Activated CD8-positive, alpha-beta memory T cell treated with anti-CD3 and anti-CD28 coated beads for 36 hours (primary cell): ENCODE results near the gene WDR70. TPM values are rescaled to one million over a fixed set of nuclear protein-coding genes. Genes with fewer than 3 reads are reported as not detected.
"Not testable (repeated sequence)": the region's sequence is repeated elsewhere in the genome, so short reads cannot be mapped to it uniquely, and the experiment has no call there.

Source experiments
- CTCF ChIA-PET: fragments of 350-600 bp; sonication (Branson Sonifier 250); formaldehyde crosslinking; loops from one replicate; lab custom pipeline; 2021; ENCODE audit warnings: antibody characterized with exemption; lab: Charles Lee
- POLR2A ChIA-PET: fragments of 350-600 bp; sonication (Branson Sonifier 250); formaldehyde crosslinking; loops from one replicate; lab custom pipeline; 2021; ENCODE audit warnings: antibody characterized with exemption; lab: Charles Lee
- total RNA-seq, 2 experiments: library from RNA; stranded (reverse); gene quantifications; one replicate each; pipeline ENCODE4 v1.2.3, GENCODE V29; 2021

Gene WDR70
- total RNA-seq, 2 experiments from 2014 or later: 35.6 to 35.7 TPM

DNA sequence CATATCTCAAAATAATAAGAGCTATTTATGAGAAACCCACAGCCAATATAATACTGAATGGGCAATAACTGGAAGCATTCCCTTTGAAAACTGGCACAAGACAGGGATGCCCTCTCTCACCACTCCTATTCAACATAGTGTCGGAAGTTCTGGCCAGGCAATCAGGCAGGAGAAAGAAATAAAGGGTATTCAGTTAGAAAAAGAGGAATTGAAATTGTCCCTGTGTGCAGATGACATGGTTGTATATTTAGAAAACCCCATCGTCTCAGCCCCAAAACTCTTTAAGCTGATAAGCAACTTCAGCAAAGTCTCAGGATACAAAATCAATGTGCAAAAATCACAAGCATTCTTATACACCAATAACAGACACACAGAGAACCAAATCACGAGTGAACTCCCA is 66.7 kb downstream of the WDR70 start:
- CTCF ChIA-PET, POLR2A ChIA-PET: not testable (repeated sequence)

DNA sequence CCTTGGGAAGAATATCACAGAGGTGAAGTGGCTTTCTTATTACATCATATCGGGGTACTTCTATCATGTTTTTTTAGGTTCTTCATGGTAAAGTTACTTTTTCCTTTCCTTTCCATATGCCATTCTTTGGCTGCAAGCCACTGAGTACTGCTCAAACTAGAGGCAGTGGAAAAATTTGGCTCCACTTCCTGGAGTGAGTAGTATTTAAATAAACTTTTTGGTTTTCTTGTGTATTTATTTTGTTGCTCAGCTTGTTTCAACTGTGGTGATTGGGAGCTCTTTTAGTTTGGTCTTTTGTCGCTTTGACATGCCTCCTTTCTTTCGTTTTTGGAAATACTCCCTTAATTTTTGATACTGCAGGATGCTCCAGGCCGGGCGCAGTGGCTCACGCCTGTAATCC is 69.8 kb downstream of the WDR70 start:
- POLR2A ChIA-PET: no interaction called here
- CTCF ChIA-PET: no interaction called here

GRCh38 chr5:37451991-37452390 is 72.9 kb downstream of the WDR70 start:
- CTCF ChIA-PET, POLR2A ChIA-PET: not testable (repeated sequence)

GRCh38 chr5:37453252-37453651 is 74.1 kb downstream of the WDR70 start:
- POLR2A ChIA-PET: not testable (repeated sequence)
- CTCF ChIA-PET: interaction anchor here (1.0 kb wide), 1 partner anchor 40 kb away, joined by 3 read pairs; no protein-coding TSS in a partner anchor

GRCh38 chr5:37454402-37455055 is 75.4 kb downstream of the WDR70 start:
- POLR2A ChIA-PET, CTCF ChIA-PET: not testable (repeated sequence)

- CTCF ChIA-PET, POLR2A ChIA-PET: not testable (repeated sequence)
Observed at GRCh38 chr5:37463191-37464051, 84.3 kb downstream of the WDR70 start.

- POLR2A ChIA-PET, CTCF ChIA-PET: not testable (repeated sequence)
Observed at GRCh38 chr5:37464581-37464980, 85.5 kb downstream of the WDR70 start.

GRCh38 chr5:37469383-37469782 is 90.3 kb downstream of the WDR70 start:
- CTCF ChIA-PET, POLR2A ChIA-PET: not testable (repeated sequence)

- ChIA-PET CTCF (no interaction called here), POLR2A (no interaction called here)
Observed at GRCh38 chr5:37471666-37472197, 92.6 kb downstream of the WDR70 start.

DNA sequence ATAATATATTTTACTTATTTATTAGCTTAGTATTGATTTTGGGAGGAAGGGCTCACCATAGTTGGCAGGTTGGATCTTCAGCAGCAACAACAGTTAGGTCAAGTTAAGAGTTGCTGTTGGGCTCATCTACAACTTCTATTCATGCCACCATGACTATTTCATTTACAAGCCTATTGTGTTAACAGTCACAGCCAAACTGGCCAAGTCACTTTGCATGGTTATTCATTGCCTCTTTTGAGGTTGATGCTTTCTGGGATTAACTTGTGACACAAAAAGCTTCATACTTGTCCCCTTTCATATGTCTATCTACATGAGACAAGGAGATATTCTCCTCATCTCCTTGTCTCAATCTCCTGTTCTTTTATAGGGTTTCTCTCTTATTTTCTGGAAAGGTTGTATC is 98.3 kb downstream of the WDR70 start:
- ChIA-PET POLR2A (no interaction called here), CTCF (no interaction called here)

- CTCF ChIA-PET: no interaction called here
Observed at GRCh38 chr5:37478121-37478894, 99.2 kb downstream of the WDR70 start.

GRCh38 chr5:37481395-37481794 is 102.3 kb downstream of the WDR70 start:
- CTCF ChIA-PET, POLR2A ChIA-PET: not testable (repeated sequence)

More at GRCh38 chr5:37478121-37478894, 99.2 kb downstream of the WDR70 start:
- POLR2A ChIA-PET: no interaction called here

DNA sequence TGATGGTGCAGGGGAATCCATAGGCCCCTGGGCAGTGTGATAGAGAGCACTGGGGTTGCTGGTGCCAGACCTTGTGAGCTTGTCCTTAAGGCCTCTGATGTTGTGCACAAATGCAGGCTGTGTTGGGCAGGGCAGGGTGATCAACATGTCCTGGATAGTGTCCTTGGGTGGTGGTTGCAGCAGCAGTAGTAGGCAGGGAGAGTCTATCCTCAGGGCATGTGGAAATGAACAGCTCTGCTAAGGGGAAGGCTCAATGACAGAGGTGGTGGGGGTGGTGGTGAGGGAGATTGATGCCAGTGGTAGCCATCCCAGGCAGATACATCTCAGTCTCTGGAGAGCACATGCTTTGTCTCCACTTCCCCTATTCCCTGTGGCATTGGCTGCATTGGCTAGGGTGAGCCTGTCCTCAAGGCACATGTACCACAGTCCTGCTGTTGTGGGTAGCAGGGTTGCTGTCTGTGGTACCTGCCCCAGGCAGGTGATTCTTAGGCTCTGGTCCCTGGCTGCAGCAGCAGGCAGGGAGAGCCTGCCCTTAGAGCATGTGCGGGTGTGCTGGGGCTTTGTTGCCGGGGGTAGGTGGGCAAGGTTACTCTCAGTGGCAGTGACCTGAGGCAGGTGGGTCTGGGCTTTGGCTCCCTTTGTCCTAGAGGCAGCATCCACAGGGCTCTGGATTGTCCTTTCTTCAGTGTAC is 111.1 kb downstream of the WDR70 start:
- ChIA-PET POLR2A (no interaction called here), CTCF (no interaction called here)

DNA sequence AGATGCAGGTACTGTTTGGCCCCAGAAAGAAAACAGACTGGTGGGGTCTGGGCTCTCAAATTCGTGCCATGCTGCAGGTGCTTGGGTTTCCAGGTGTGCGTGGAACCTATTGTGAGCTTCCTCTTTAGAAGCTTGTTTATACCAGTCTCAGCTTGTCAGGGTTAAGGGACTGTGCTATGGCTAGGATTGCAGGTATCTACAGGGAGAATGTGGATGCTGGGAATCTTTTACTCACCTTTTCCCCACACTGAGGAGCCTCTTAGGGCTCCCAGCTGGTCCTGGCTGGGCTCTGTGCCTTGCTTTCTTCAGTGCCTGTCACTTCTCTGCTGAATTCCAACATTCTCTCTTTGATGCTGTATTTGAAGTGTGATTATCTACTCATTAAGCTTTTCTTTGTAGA is 111.8 kb downstream of the WDR70 start:
- POLR2A ChIA-PET: no interaction called here
- CTCF ChIA-PET: no interaction called here

- ChIA-PET POLR2A (interaction anchor here (0.6 kb wide), 1 partner anchor 147 kb away, joined by 3 read pairs; no protein-coding TSS in a partner anchor), CTCF (no interaction called here)
Observed at GRCh38 chr5:37492778-37493555, 113.8 kb downstream of the WDR70 start.

- POLR2A ChIA-PET: interaction anchor here (0.7 kb wide), 1 partner anchor 15 kb away, joined by 3 read pairs; no protein-coding TSS in a partner anchor
- CTCF ChIA-PET: interaction anchor here (0.6 kb wide), 1 partner anchor 15 kb away, joined by 4 read pairs; no protein-coding TSS in a partner anchor
Observed at GRCh38 chr5:37494756-37495155, 115.6 kb downstream of the WDR70 start.

DNA sequence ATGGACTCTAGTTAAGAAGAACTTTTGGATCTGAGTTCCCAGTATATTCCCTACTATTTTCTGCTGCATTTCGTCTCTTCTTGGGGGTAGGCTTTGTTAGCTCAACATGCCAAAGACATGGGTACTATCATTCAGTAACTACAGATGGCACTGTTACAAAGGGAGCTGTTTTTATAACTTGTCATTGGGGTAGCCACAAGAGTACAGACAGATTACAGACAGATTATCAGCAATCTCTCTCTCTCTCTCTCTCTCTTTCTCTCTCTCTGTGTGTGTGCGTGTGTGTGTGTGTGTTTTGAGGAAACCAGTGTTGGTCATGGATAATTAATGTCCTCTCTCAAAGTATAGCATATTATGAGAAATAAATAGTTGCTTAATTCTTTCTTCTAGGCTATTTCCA is 116.1 kb downstream of the WDR70 start:
- ChIA-PET POLR2A (interaction anchor here (0.7 kb wide), 1 partner anchor 16 kb away, joined by 3 read pairs; no protein-coding TSS in a partner anchor), CTCF (interaction anchor here (0.6 kb wide), 1 partner anchor 16 kb away, joined by 4 read pairs; no protein-coding TSS in a partner anchor)
